NCI-H2107 treated with DMSO at 0.1 percent for 48 hours (cell line): Measurements from ENCODE around the gene RMDN3.

Experiments used
- DNase-seq: peaks from one replicate; lab custom pipeline; 2025; ENCODE audit not compliant: unreplicated experiment; lab: John Stamatoyannopoulos, UW

RMDN3 gene

GRCh38 chr15:40754883-40755811, at the start of gene RMDN3:
Gene RMDN3 (minus strand): TSS chr15:40755254. CDS start chr15:40754783, 471 bp downstream.
- DNase-seq, result peak; percentile 54

- no peak for DNase-seq
These were observed 48.6 kb upstream of the RMDN3 start for GRCh38 chr15:40803688-40804087.

GRCh38 chr15:40803076-40803475, 48.0 kb upstream of the RMDN3 start:
- no peak for DNase-seq

- DNase-seq, result no peak
These were observed 44.5 kb upstream of the RMDN3 start for GRCh38 chr15:40799523-40799922.

- no peak for DNase-seq
These were observed 41.5 kb upstream of the RMDN3 start for GRCh38 chr15:40796512-40796911.

GRCh38 chr15:40796041-40796440, 41.0 kb upstream of the RMDN3 start:
- DNase-seq, result no peak

- DNase-seq, result no peak
These were observed 38.3 kb upstream of the RMDN3 start for GRCh38 chr15:40793216-40793989.

- no peak for DNase-seq
These were observed 37.3 kb upstream of the RMDN3 start for GRCh38 chr15:40792394-40792793.

- no peak for DNase-seq
These were observed 35.7 kb upstream of the RMDN3 start for GRCh38 chr15:40790718-40791117.

- DNase-seq, result no peak
These were observed 34.9 kb upstream of the RMDN3 start for GRCh38 chr15:40789999-40790398.

- DNase-seq, result no peak
These were observed 34.1 kb upstream of the RMDN3 start for GRCh38 chr15:40789119-40789518.

- DNase-seq, result no peak
These were observed 32.9 kb upstream of the RMDN3 start for GRCh38 chr15:40787991-40788390.

GRCh38 chr15:40787344-40787841, 32.3 kb upstream of the RMDN3 start:
- DNase-seq, result peak; percentile 92

GRCh38 chr15:40785814-40786213, 30.8 kb upstream of the RMDN3 start:
- no peak for DNase-seq

GRCh38 chr15:40785164-40785563, 30.1 kb upstream of the RMDN3 start:
- no peak for DNase-seq

GRCh38 chr15:40782609-40783227, 27.7 kb upstream of the RMDN3 start:
- DNase-seq, result peak; percentile 34

GRCh38 chr15:40776537-40777141, 21.6 kb upstream of the RMDN3 start:
- DNase-seq, result no peak

- DNase-seq, result no peak
These were observed 20.9 kb upstream of the RMDN3 start for GRCh38 chr15:40775740-40776536.

- DNase-seq, result no peak
These were observed 20.0 kb upstream of the RMDN3 start for GRCh38 chr15:40775007-40775406.

GRCh38 chr15:40773902-40774301, 18.8 kb upstream of the RMDN3 start:
- no peak for DNase-seq
